Measurements from ENCODE around the gene BSCL2. TPM values are rescaled to one million over a fixed set of nuclear protein-coding genes. Genes with fewer than 3 reads are reported as not detected.
A peak's percentile ranks its signal among the peaks of the same experiment; 100 is the strongest.

The BSCL2 gene
- total and polyA plus RNA-seq, 2 of the 13 experiments (the other 11 are each of a cell fraction or from before 2014, with no cell fraction given) = 19.5 to 21.1 TPM

DNA sequence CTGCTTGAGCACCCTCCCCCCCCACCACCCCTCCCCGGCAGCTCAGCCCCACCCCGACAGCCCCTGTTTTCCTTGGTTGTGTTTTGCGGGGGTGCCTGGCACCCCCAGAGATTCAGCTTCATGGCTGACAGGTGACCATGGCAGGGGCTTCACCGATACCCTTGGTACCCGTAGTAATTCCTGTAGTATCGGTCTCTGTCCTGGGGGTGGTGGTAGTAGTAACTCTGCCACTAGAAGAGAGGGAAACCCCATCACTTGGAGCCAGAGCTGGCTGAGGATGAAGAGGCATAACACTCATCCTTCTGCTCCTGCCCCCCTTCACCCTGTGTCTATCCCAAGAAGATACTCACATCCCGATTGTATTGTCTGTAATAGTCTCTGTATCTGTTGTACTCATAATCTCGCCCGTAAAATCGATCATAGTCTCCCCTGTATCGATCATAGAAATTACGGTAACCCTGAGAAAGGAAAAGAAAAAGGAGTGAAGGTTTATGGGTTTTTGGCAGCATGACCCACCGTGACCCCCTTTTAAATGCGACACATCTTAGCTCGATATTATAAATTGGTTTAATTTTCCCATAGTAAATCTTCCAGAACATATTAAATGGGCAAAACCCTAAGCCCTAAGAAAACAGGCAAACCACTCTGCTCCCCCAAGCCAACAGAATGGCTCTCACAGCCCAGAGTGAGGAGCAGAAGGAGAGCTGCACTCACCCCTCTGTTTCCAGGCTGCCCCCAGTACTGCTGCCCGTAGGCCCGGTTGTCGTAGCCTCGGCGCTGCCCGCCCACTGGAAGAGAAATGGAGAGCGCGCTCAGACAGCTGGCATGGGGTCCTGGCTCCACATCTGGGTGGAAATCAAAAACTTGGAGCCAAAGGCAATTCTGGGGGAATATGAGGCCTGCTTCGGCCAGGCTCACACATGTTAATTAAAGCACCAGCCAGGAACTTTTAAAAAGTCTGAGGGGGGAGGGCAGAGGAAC lies 8.2 kb upstream of the BSCL2 start:
- CTCF ChIA-PET (ENCODE audit: low intra/inter-chr PET ratio, low total read pairs) = no interaction called here
- no peak overlapping the region for H3K27ac ChIP-seq (ENCODE audit: extremely low read length, insufficient read depth, low read length)
- H3K79me2 ChIP-seq (ENCODE audit: insufficient read depth, low read length) = peaks cover 11% of the 10 kb centered on the region
- DNase-seq (ENCODE audit: low spot score) = no peak
- 97% methylated on average over 23 of the region's 24 CpGs for WGBS (ENCODE audit: low lambda C conversion rate)
- ATAC-seq = peak; percentile 34; the same call in 1 of the 3 replicates
- no peak for FAIRE-seq
- no peak overlapping the region for H3K4me2 ChIP-seq (ENCODE audit: low read depth, low read length)
- no peaks in the 10 kb centered on the region; the same call in 1 of the 2 replicates for H4K20me1 ChIP-seq (ENCODE audit: insufficient read depth, low read length)
- POLR2A ChIA-PET = interaction anchor here (1.8 kb wide), 1 partner anchor 12 kb away, joined by 6 read pairs; the partner anchor contains the start of gene HNRNPUL2
- H3K4me1 ChIP-seq (ENCODE audit: insufficient read depth, low read length) = no peaks in the 10 kb centered on the region
- no peak overlapping the region for H3K4me3 ChIP-seq (replicated peaks in 1 of 3; ENCODE audit: insufficient read depth in 1 of 3, low read depth in 2 of 3, low read length in 3 of 3)
- intact Hi-C loops (cut with micrococcal nuclease; ENCODE audit: unreplicated experiment) (no loop called here), in situ Hi-C loops (cut with HindIII; ENCODE audit: extremely low pct_ligation_motif_present, low pct_unique_long_range_greater_than_20kb) (no loop called here)
- BruUV-seq (replicated peaks) = no TSS peak
- TF ChIP-seq, protein P1, sequence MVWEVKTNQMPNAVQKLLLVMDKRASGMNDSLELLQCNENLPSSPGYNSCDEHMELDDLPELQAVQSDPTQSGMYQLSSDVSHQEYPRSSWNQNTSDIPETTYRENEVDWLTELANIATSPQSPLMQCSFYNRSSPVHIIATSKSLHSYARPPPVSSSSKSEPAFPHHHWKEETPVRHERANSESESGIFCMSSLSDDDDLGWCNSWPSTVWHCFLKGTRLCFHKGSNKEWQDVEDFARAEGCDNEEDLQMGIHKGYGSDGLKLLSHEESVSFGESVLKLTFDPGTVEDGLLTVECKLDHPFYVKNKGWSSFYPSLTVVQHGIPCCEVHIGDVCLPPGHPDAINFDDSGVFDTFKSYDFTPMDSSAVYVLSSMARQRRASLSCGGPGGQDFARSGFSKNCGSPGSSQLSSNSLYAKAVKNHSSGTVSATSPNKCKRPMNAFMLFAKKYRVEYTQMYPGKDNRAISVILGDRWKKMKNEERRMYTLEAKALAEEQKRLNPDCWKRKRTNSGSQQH (CRISPR knock-in tag; IDR thresholded peaks at IDR 0.05; ENCODE audit: low read depth) = no peak
- TF ChIP-seq FOXK2 (IDR thresholded peaks at IDR 0.05) (no peak), MIXL1 (CRISPR knock-in tag; IDR thresholded peaks at IDR 0.05) (no peak), RORA (CRISPR knock-in tag; IDR thresholded peaks at IDR 0.05) (no peak), MED8 (CRISPR knock-in tag; IDR thresholded peaks at IDR 0.05; ENCODE audit: insufficient replicate concordance) (no peak), STAG1 (CRISPR knock-in tag; IDR thresholded peaks at IDR 0.05) (no peak), FOXA1 (IDR thresholded peaks at IDR 0.05) (no peak), FOXA1 (CRISPR knock-in tag; IDR thresholded peaks at IDR 0.05) (no peak), ZMYM4 (CRISPR knock-in tag; IDR thresholded peaks at IDR 0.05) (no peak)
- TF ChIP-seq, protein P2, sequence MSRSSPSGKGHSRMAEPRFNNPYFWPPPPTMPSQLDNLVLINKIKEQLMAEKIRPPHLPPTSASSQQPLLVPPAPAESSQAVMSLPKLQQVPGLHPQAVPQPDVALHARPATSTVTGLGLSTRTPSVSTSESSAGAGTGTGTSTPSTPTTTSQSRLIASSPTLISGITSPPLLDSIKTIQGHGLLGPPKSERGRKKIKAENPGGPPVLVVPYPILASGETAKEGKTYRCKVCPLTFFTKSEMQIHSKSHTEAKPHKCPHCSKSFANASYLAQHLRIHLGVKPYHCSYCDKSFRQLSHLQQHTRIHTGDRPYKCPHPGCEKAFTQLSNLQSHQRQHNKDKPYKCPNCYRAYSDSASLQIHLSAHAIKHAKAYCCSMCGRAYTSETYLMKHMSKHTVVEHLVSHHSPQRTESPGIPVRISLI (CRISPR knock-in tag; IDR thresholded peaks at IDR 0.05; ENCODE audit: borderline replicate concordance) = no peak
- H3K36me3 ChIP-seq (replicated peaks in 1 of 2; ENCODE audit: control insufficient read depth in 1 of 2, insufficient read depth in 2 of 2, low read length in 2 of 2) = peaks cover 32 to 91% of the 10 kb centered on the region in 2 experiments
- no peaks in the 10 kb centered on the region for H3K27me3 ChIP-seq (ENCODE audit: control insufficient read depth in 1 of 2, insufficient read depth in 2 of 2, low read length in 2 of 2)
- H3K9me3 ChIP-seq (ENCODE audit: low read length) = no peaks in the 10 kb centered on the region
- H2AFZ ChIP-seq (ENCODE audit: low read length) = no peak overlapping the region
- H3K9ac ChIP-seq (ENCODE audit: insufficient read depth, low read depth, low read length) = no peak overlapping the region

Measured in HepG2 (cell line).